NCI-H187 treated with DMSO at 0.1 percent for 48 hours (cell line): ENCODE results near the gene NELFA.

Experiments
- DNase-seq: peaks from one replicate; lab custom pipeline; 2025; lab: John Stamatoyannopoulos, UW

Gene NELFA

DNA sequence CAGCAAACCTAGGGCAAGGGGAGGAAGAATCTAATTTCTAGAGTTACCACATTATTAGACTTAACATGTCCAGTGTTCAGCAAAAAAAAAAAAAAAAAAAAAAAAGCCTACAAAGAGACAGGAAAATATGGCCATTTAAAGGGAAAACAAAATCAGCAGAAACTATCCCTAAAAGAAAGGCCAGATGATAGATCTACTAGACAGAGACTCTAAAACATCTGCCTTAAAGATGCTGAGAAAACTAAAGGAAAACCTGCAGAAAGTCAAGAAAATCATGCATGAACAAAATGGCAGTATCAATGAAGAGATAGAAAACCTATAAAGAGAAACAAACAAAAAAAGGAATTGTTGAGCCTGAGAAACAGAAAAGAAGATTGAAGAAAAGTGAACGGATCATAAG, 43.8 kb downstream of the NELFA start:
- DNase-seq = no peak

DNA sequence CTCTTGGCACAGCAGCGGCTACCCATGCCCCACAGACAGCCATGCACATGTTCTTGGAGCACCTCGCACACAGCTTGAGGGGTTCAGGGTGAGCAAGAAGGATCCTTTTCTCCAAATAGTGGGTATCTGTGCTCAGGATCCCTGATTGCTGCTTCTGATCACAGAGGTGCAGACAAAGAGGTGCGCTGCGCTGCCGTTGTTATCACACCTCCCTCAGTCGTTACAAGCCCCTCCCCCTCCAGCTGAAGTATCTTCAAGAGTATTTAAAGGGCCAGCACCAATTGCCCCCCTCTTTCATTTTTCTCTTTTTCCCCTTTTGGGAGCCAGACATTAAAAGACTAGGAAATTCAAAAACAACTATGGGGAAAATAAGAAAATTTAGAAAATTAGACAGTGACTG, 44.3 kb downstream of the NELFA start:
- no peak for DNase-seq

DNA sequence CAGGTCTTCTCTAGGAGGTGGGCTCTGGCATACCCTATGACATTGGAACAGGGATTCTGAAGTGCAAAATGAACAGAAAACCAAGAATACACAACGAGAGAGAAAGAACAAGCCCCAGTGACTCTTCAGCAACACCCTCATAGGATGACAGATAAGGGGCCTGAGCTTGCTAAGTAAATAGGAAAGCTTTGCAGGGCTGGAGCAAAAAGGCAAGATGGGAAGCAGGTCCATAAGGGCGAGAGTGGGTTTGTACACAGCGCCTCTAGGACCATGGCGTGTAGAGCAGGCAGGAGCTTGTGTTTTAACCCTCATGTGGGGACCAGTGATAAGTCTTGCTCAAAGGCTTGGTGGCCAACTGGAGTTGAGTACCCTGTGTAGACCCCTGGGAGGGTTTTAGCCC, 45.8 kb downstream of the NELFA start:
- DNase-seq = no peak

DNA sequence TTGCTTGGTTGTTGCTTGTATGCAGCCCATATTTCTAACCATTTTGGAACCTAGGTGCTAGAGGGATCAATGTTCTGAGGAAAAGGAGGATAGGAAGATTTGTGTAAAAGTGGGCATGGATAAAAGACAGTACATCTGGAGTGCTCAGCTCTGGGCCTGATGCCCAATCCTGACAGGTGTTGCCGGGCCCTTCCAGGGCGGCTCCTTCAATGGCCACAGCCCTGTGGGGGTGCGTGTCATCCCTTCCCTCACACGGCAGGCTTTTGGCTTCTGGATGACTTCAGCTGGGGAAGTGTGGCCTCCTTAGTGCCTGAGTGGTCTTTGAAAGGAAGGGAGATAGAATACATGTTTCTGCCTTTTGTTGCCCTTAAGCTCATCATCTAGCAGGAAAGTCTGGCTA, 47.2 kb downstream of the NELFA start:
- no peak for DNase-seq

DNA sequence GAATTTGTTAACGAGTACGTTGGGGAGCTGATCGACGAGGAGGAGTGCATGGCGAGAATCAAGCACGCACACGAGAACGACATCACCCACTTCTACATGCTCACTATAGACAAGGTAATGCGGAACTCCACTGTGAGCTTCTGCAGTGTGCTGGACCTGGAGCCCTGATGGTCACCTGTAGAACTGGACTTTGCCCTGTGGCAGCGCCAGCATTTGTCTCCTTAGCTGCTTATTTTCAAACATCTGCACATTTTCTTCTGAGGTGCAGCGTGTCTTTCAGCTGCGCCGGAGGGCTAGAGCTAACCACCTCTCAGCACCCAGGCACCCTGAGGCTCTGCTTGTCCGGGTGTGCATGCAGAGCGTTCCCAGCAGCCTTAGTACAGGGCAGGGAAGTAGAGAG, 47.7 kb downstream of the NELFA start:
- DNase-seq = no peak

DNA sequence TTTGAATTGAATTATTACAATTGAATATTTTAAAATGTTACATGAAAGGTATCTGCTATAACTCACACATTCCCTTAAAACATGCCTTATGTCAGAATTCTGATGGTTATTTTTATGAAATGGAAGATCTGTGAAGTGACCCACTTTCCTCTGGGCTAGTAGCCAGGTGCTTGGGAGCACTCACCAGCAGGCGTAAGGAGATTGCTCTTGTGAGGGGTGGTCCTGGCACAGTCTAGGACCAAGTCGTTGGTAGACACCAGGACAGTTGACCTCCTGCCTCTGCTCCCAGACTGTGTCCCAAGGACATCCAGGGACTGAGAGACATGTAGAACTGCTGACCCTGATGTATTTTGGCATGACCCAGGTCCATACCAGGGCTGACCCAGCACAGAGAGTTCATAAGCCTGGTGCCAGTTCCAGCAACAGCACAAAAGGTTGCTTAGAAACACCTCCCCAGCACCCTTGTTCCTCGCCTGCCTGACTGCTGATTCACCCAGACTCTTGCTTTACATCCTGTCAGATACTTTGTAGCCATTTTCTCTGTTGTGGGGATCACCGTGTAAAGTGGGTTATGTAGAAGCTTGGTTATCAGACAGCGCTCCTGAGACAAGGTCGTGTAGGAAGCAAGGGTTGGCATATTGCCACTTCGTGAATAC, 48.5 kb downstream of the NELFA start:
- no peak for DNase-seq

DNA sequence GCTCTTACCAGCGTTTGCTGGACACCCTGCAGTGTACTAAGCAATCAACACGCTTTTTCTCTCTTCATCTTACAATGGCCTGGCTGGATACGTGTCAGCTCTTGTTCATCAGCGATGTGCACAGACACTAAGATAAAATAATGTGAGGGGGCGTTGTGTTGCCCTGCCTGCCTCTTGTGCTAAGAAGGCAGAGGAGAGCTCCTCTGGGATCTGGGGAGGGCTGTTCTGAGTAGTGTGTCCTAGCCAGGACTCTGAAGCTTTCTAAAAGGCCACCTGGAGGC, 49.7 kb downstream of the NELFA start:
- no peak for DNase-seq

DNA sequence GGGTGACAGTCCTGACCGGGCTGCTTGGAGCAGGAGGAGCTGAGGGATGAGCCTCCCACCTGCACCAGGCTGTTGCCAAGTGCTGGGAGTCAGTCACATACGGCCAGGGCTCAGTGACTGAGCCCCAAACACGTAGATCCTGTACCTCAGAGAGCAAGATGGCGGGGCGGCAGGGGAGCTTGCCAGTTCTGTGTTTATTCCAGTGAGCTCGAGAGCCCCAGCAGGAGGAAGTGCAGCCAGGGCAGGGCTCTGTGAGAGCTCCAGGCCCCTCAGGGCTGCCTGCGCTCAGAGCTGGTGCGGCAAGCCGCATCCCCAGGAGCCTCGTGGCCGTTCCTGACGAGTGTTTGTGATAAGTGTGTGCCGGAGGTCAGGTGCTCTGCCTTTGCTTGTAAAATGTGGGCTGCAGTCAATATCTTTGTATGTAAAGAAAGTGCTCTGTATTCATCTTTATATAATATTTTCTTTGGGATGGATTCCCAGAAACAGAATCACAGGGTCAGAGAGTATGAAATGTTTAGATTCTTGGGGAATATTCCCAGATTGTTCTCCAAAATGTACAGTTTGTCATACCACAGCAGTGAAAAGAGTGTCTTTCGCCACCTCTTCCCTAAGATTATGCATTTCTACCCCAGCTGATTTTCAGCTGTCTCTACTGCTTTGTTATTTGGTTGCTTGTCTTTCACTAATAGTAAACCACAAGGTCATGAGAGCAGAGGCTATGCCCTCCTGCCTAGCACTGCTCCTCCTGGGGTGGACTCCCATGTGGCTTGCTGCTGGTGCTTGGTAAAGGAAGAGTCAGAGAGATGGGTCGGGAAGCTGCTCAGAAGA, 50.3 kb downstream of the NELFA start:
- DNase-seq = no peak

DNA sequence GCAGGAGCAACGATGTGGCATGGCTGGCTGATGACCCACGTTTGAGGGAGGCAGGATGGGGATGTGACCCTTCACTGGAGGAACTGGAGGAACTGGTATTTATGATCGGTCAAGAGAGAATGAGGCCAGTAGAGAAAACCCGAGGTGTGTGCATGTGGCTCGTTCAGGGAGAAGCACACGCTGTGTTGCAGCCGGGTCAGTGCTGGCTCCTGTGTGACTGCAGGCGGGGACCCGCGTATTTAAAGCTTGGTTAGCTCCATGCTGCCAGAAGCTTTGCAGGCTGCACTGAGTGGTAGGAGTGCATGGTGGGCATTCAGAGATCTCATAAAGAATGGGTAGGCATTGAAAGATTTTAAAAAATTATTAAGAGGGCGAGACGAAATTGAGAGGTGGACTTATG, 52.1 kb downstream of the NELFA start:
- DNase-seq = no peak

DNA sequence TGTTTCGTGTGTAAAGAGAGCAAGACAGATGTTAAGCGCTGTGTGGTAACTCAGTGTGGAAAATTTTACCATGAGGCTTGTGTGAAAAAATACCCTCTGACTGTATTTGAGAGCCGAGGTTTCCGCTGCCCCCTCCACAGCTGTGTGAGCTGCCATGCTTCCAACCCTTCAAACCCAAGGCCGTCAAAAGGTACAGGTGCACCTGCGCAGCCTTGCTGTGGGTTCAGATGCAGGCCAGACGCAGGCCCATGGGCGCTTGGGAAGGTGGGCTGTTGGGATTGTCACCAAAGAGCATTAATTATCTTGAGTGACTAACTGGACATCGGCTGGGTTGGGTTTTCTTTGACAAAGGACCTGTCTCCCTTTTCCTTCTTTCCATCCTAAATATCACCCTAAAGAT, 55.4 kb downstream of the NELFA start:
- DNase-seq = no peak

DNA sequence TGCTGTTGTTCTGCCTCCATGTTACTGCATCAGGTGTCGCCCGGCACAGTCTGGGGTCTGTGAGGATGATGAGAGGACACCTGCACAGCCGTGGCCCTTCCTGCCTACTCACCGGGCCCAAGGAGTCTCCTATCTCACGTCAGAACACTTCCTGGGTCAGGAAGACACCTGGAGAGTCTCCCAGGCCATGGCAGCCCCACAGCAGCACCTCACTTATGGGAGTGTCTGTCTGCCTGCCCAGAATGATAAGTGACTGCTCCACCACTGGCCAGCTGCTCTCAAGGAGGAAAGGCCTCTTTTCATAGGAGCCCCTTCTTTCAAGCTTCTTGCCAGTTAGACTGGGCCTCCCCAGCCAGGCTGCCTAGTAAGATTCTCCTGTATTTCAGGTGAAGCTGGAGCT, 56.1 kb downstream of the NELFA start:
- DNase-seq = no peak

DNA sequence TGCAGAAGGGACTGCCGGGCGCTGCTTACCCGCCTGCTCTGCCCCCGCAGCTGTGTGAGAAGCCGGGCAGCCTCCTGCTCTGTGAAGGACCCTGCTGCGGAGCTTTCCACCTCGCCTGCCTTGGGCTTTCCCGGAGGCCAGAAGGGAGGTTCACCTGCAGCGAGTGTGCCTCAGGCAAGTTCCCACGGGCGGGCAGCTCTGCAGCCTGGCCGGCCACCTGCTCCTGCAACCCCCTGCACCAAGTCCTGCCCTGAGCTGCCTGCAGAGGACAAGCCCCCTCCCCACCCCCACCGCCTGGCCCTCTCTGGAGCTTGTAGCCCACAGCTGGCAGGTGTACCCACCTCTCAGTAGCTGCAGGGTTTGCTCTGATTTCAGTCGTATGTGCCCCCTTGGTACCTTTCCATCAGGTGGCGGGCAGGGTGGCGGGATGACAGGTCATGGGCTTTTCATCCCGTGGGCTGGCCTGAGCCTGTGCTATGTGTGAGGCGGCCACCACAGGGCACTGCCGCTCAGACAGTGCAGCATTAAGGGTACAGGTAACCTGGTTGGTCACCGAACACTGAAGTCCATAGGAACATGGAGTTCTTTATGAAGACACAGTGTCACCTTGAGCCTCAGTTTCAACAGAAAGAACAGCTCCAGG, 56.6 kb downstream of the NELFA start:
- no peak for DNase-seq

DNA sequence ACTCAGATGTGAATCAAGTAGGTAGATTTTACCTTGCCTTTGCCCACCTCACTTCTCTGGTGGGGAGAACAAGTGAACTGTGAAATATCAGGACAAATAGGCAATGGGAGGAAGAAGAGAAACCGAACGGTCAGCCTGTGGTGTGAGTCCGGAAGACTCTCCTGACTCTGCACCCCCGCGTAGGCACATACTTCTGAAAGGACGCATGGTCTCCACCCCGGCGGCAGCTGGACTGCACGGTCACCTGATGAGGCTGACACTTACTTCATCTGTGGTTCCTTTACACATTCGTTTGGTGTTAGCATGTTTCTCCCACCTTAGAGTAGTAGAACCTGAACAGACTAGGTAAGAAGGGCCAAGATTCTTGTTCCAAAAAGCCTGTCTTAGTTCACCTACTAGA, 58.4 kb downstream of the NELFA start:
- no peak for DNase-seq

DNA sequence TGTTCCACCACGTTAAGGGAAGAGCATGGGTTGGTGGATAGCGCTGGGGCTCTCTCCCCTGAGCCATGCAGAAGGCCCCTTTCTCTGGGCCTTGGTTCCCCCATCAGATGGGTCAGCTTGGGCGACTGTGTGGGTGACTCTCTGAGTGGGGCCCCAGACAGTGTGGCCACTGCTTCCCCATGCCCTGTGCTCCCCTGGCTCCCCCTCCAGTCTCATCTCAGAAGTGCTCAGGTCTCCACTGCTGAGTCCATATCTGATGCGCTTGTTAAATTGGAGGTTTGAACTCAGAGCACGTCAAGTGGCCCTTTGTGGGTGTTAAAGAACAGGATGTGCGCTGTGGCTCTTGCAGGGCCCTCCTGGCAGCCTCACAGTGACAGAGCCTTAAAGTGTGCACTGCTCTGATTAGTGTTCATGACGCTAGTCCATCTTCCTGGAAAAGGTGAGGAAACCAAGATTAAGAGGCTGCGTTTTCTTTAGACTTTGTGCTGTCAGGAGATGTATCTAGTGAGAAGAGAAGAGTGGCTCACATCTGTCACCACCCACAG, 59.8 kb downstream of the NELFA start:
- no peak for DNase-seq

DNA sequence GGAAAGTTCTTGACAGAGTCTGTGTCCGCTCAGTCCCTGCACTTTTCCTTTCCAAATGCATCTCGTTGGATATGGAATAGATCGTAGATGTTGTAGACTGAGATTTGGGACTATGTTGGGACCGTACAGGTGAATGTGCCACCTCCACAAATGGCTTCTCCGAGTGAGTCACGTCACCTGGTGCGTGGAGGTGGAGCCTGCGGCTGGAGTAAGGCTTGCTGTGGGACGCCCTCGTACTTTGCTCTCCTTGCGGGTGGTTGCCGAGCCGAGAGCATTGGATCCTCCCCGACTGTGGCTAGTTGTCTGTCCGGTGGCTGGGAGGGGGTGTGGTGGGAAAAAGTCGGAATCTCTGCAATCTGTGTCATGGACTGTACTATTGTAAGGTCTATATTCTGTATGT, 60.5 kb downstream of the NELFA start:
- DNase-seq = no peak

DNA sequence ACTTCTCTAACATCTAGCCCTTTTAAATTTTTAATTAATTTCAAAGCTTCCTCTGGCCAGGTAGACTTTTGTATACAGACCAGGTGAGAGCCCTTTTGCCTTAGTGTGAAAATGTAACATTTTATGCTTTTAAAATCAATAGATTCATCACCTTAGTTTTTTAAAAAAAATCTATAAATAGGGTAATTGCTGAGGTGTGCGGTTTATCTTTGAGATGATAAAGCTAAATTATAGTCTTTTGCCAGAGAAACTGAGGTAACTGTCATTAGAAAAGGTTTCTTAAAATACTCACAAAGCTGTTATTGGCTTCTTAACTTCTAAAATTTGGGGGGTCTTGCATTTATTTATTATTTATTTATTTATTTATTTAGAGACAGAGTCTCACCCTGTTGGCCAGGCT, 62.9 kb downstream of the NELFA start:
- DNase-seq = no peak

DNA sequence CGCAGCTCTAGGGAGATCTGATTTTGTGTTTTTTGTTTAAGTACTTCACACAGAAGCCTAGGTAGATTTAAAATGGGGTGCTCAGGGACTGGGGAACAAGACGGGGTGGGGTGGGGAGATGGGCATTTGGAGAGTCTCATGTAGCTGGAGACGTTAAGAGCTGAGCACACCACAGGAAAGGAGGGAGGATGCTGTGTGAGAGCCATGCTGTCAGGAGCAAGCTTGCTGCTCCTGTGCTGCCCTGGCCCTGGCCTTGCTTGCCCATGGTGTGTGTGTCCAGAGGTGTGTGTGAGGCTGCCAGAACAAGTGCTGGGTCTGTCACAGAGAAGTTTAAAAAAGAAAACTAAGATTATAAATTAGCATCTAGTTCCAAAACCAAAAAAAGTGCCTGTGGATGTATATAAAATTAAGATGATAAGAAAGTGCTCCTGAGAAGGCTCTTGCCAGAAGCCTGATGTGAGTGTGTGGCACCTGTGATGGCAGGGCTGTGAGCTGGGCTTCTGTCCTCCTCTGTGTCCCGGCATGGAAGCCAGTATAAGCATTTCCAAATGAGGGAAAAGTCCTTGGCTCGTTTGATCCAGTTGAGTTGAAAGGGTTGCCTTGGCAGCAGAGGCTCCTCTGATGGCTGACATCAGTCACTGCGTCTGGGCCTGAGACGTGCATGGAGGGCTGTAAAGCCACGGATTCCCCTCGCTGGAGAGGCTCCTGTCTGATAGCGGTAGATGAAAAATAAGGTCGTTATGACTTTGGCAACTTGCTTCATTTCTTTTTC, 63.5 kb downstream of the NELFA start:
- DNase-seq = no peak

DNA sequence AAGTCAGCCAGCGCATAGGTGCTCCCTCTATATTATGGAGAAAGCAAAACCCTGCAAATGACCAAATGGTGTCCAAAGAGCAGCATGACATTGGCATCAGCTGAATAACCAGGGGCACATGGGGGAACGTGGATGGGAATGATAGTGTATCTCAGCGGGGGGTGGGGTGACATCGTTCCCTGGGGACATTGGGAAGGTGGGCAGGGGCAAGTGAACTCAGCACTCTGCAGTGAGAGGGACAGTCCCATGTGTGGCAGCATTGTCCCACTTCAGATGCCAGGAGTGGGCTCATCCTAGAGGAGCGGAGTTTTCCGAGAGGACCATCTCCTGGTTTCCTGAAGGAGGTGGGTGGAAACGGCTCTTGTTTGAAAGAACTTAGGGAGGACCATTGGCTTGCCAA, 64.8 kb downstream of the NELFA start:
- DNase-seq = no peak

DNA sequence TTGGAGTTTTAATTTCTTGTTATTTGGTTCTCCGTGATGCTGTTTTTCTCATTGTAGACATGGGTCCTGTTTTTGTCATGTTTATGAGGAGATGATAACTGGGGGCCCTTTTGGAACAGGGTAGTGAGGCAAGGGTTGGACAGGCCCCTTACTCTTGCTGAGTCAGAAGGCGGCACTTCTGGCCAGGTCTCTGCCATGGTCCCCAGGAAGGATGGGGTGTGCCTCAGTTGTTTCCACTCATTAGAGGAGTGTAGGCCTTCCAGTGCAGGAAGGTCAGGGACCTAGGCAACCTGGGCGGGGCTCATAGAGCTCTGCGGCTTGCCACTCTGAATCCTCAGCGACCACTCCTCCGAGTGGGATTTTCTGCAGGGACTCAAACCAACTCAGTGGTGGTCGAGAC, 68.2 kb downstream of the NELFA start:
- no peak for DNase-seq

DNA sequence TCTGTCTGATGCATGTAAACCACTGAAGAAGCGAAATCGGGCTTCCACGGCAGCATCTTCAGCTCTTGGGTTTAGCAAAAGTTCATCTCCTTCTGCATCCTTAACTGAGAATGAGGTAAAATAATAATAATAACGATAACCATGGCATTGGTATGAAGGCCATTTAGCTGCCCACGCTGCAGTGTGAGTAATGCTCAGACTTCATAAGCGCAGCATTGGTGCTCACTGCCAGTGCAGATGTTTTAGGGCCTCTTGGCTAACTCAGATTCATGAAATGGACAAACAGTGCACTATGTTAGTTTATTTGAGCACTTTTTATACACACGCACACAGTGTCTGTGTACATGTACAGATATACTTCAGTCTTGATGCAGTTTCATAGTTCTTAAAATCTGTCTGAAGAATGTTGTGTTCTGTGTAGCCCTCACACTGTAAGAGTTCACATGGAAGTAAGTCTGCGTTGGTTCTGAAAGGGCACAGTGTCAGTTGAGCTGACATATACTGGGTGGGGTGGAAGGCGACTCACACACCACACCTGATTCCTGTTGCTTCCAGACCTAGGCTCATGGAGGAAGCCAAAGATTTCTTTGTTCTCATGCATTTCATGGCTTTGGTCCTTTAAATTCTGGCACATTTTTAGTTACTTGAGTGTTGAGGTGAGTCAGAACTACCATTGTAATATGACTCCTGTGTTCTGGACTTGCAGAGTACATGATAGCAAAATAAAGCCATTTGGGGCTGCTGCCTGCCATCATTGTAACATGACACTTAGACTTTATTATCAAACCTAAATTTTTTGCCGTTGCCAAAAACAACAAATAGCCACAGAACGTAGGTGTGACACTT, 68.9 kb downstream of the NELFA start:
- DNase-seq = no peak

DNA sequence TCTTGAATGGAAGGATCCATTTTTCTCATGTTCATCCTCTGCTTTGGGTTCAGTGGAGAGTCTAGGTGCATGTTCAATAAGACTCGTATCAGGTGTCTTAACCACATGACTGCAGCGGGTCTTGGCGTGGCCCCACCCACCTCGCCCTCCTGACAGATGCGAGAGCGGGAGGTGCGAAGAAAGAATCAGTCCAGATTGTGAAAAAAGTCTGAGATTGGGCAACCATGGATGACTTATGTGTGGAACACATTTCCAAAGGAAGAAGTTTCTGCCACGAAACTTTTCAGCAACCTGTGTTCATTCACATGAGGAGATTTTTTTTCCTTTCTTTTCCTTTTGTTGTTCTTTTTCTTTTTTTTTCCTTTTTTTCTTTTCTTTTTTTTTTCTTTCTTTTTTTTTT, 70.7 kb downstream of the NELFA start:
- no peak for DNase-seq

DNA sequence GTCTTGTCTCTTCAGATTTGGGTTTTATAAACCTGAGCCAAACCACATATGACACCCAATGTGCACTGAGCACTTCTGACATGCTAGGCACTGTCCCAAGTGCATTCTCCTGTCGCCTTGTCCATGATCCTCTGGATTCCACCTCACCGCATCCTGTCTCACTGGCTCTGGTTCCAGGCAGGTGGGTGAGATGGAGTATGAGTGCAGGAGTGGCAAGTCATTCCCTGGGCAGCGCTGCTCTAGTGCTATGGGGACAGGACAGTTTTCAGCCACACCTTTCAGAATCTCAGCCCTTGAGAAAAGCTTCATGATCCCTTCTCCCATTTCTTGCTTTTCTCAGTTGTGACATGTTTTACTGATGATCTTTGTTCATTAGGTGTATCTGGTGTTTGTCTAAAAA, 71.2 kb downstream of the NELFA start:
- no peak for DNase-seq
